OCI-LY3 (cell line): ENCODE results near the gene NSG1.

Experiments used
- EZH2phosphoT487 ChIP-seq: fragments of 200-600 bp; shearing (Covaris generic); IDR thresholded peaks from 2 replicates; pipeline ENCODE4 v1.6.1; 2018; ENCODE audit warnings: antibody characterized with exemption, mixed run types, low read depth
- TF ChIP-seq, protein P1 (sequence below): fragments of 200-600, 300-600 bp; sonication (generic); IDR thresholded peaks from 2 replicates; pipeline ENCODE4 v1.5.1; 2014; ENCODE audit warnings: antibody characterized with exemption, low read length, low read depth

DNA sequence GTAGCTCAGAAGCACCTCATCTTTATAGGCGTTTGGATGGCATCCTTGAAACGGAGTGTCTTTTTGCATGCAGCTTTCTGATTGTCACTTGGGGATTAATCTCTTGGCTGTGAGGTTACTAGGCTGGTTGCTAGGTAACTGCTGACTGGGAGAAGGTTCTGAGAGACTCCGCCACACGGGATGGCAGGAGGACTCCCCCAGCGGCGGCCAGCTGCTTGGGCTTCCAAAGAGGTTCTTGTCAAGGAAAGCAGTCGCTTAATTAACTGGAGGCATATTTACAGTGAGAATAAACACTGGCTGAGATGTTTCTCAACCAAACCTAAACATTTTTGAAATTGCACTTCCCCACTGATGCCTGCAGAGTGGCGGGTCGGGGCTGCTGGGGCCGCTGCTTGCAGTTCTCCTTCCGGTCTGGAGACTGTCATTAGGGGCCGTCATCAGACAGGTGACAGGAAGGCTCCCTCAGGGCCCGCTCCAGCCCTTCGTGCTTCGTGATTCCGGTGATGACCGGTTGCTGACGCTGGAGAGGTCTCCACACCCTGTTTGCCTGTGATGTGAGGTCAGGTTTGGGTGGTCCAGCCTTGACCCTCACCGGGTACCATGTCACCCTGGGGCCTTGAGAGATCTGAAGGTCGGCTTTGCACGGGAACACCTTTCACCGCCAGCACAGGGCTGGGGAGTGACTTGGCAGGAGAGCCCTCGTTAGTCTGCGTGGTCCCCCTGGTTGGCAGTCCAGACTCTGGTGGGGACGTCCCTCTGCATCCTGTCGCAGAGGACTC, 9.1 kb downstream of the NSG1 start:
- TF ChIP-seq, protein P1, sequence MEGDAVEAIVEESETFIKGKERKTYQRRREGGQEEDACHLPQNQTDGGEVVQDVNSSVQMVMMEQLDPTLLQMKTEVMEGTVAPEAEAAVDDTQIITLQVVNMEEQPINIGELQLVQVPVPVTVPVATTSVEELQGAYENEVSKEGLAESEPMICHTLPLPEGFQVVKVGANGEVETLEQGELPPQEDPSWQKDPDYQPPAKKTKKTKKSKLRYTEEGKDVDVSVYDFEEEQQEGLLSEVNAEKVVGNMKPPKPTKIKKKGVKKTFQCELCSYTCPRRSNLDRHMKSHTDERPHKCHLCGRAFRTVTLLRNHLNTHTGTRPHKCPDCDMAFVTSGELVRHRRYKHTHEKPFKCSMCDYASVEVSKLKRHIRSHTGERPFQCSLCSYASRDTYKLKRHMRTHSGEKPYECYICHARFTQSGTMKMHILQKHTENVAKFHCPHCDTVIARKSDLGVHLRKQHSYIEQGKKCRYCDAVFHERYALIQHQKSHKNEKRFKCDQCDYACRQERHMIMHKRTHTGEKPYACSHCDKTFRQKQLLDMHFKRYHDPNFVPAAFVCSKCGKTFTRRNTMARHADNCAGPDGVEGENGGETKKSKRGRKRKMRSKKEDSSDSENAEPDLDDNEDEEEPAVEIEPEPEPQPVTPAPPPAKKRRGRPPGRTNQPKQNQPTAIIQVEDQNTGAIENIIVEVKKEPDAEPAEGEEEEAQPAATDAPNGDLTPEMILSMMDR, result peak; percentile 23
- TF ChIP-seq EZH2phosphoT487, result no peak
